Ovary (tissue), 3 donors: Measurements from ENCODE around the gene TET1.

Experiments used
- POLR2A ChIP-seq: fragments of 450-650 bp; IDR thresholded peaks from one replicate; pipeline ENCODE4 v1.6.1; 2017; ENCODE audit warnings: antibody characterized with exemption, mild to moderate bottlenecking, moderate library complexity
- TF ChIP-seq, protein P1 (sequence below), 3 donors: fragments of 450-650 bp in 2 of 3; fragments of 200-600 bp in 1 of 3; IDR thresholded peaks; one replicate each; pipeline versions ENCODE4 v1.5.1 to v1.8.0; 2016 to 2022; ENCODE audit warnings: antibody characterized with exemption in 3 of 3, mild to moderate bottlenecking in 1 of 3
- donor health status: DM: no; HTN: no; CAD: no.

DNA sequence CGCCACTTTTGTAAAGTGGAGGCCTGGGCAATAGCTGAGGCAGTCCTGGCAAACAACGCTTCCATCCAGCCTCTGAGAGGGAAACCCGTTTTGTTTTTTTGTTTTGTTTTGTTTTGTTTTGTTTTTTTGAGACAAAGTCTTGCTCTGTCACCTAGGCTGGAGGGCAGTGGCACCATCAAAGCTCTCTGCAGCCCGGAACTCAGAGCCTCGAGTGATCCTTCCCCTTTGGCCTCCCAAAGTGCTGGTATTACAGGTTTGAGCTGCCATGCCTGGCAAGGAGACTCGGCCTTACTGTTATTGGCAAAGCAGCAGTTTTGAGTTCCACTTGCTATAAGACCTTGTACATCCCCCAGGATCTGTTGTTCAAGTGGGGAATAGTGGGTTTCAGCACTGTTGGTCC lies 22.3 kb upstream of the TET1 start:
- TF ChIP-seq, protein P1, sequence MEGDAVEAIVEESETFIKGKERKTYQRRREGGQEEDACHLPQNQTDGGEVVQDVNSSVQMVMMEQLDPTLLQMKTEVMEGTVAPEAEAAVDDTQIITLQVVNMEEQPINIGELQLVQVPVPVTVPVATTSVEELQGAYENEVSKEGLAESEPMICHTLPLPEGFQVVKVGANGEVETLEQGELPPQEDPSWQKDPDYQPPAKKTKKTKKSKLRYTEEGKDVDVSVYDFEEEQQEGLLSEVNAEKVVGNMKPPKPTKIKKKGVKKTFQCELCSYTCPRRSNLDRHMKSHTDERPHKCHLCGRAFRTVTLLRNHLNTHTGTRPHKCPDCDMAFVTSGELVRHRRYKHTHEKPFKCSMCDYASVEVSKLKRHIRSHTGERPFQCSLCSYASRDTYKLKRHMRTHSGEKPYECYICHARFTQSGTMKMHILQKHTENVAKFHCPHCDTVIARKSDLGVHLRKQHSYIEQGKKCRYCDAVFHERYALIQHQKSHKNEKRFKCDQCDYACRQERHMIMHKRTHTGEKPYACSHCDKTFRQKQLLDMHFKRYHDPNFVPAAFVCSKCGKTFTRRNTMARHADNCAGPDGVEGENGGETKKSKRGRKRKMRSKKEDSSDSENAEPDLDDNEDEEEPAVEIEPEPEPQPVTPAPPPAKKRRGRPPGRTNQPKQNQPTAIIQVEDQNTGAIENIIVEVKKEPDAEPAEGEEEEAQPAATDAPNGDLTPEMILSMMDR (IDR thresholded peaks at IDR 0.05) = no peak
- no peak for TF ChIP-seq POLR2A
